HG03095 (cell line): Measurements from ENCODE around the gene PRDM16.
"Not testable (repeated sequence)": the region's sequence is repeated elsewhere in the genome, so short reads cannot be mapped to it uniquely, and the experiment has no call there.

Experiments used
- ATAC-seq: cut with Tn5 transposase; IDR thresholded peaks from one replicate; pipeline ENCODE4 v1.9.1; 2021; ENCODE audit warnings: moderate library complexity; ENCODE audit not compliant: unreplicated experiment

PRDM16 gene

GRCh38 chr1:3270403-3271245 lies 201.6 kb downstream of the PRDM16 start:
- ATAC-seq: no peak

GRCh38 chr1:3271866-3272265 lies 202.9 kb downstream of the PRDM16 start:
- no peak for ATAC-seq

- no peak for ATAC-seq
These were observed 203.5 kb downstream of the PRDM16 start for GRCh38 chr1:3272321-3273045.

GRCh38 chr1:3273447-3273846 lies 204.4 kb downstream of the PRDM16 start:
- ATAC-seq: no peak

GRCh38 chr1:3274972-3275371 lies 206.0 kb downstream of the PRDM16 start:
- ATAC-seq: no peak

- no peak for ATAC-seq
These were observed 206.7 kb downstream of the PRDM16 start for GRCh38 chr1:3275471-3276340.

GRCh38 chr1:3276341-3276800 lies 207.4 kb downstream of the PRDM16 start:
- ATAC-seq: no peak

- no peak for ATAC-seq
These were observed 208.0 kb downstream of the PRDM16 start for GRCh38 chr1:3277011-3277471.

GRCh38 chr1:3277623-3278022 lies 208.6 kb downstream of the PRDM16 start:
- no peak for ATAC-seq

- ATAC-seq: no peak
These were observed 209.6 kb downstream of the PRDM16 start for GRCh38 chr1:3278416-3279181.

GRCh38 chr1:3279182-3279470 lies 210.1 kb downstream of the PRDM16 start:
- no peak for ATAC-seq

GRCh38 chr1:3281735-3282134 lies 212.7 kb downstream of the PRDM16 start:
- ATAC-seq: no peak

GRCh38 chr1:3282186-3282585 lies 213.2 kb downstream of the PRDM16 start:
- ATAC-seq: no peak

- ATAC-seq: no peak
These were observed 213.8 kb downstream of the PRDM16 start for GRCh38 chr1:3282656-3283430.

- no peak for ATAC-seq
These were observed 214.8 kb downstream of the PRDM16 start for GRCh38 chr1:3283849-3284248.

GRCh38 chr1:3284691-3285090 lies 215.7 kb downstream of the PRDM16 start:
- no peak for ATAC-seq

GRCh38 chr1:3285106-3285740 lies 216.2 kb downstream of the PRDM16 start:
- no peak for ATAC-seq

GRCh38 chr1:3287095-3287494 lies 218.1 kb downstream of the PRDM16 start:
- not testable (repeated sequence) for ATAC-seq

GRCh38 chr1:3287656-3288160 lies 218.7 kb downstream of the PRDM16 start:
- ATAC-seq: no peak
